Cardiac muscle cell (in vitro differentiated cells and primary cell): ENCODE data around the gene MAN1C1. TPM values are rescaled to one million over a fixed set of nuclear protein-coding genes. Genes with fewer than 3 reads are reported as not detected.

Source experiments
- DNase-seq, 2 donors: peaks; one replicate each; pipeline versions ENCODE4 v3.0.0 to v3.0.0-alpha.2; 2010 to 2017; ENCODE audit warnings: low read depth in 1 of 2, low spot score in 1 of 2
- H3K27ac ChIP-seq: fragments of 200-600 bp; sonication (generic); 2 replicates; pipeline ENCODE4 v1.5.1; 2016
- H3K27me3 ChIP-seq: fragments of 200-600 bp; sonication (generic); 2 replicates; pipeline ENCODE4 v1.6.0; 2016; ENCODE audit warnings: control low read depth
- H3K36me3 ChIP-seq: fragments of 200-600 bp; sonication (generic); 2 replicates; pipeline ENCODE4 v1.5.1; 2016; ENCODE audit warnings: control low read depth
- H3K4me1 ChIP-seq: fragments of 200-600 bp; sonication (generic); 2 replicates; pipeline ENCODE4 v1.8.1; 2017; ENCODE audit warnings: low read depth, mild to moderate bottlenecking, mixed run types
- H3K4me3 ChIP-seq: fragments of 200-600 bp; sonication (generic); 2 replicates; pipeline ENCODE4 v1.5.1; 2016; ENCODE audit warnings: mild to moderate bottlenecking
- H3K9me3 ChIP-seq: fragments of 200-600 bp; sonication (generic); 2 replicates; pipeline ENCODE4 v1.5.1; 2017; ENCODE audit warnings: low read depth, mild to moderate bottlenecking, control low read depth
- CTCF ChIP-seq: IDR thresholded peaks from 2 replicates; pipeline ENCODE4 v1.5.1; 2012; ENCODE audit warnings: low read depth, mild to moderate bottlenecking, low read length
- polyA plus RNA-seq: library from polyadenylated mRNA; unstranded; fragments of >200 nt; fragmentation: Nextera tagmentation; extraction: Ambion mirVana; gene quantifications from 2 replicates; pipeline ENCODE4 v1.2.1, GENCODE V29; 2016
- total RNA-seq: library from RNA; depleted of rRNA; stranded (reverse); fragments of >200 nt; gene quantifications from 2 replicates; pipeline ENCODE4 v1.2.3, GENCODE V29; 2016

MAN1C1 gene
- 85.7 and 118 TPM in 2 replicates for total RNA-seq
- 88.8 and 130 TPM in 2 replicates for polyA plus RNA-seq

GRCh38 chr1:25616095-25616986, at the start of gene MAN1C1:
MAN1C1 (plus strand) TSS chr1:25616791; CDS start chr1:25617798, 1,007 bp downstream.
- peaks cover 14% of the 10 kb centered on the region for H3K27me3 ChIP-seq
- peak within 1 kb of the TSS; percentile 92 for H3K4me3 ChIP-seq
- peak; percentile 82 to 97 for DNase-seq
- peak; percentile 36 for TF ChIP-seq CTCF
- no peak within 1 kb of the TSS for H3K27ac ChIP-seq
- no peaks in the 10 kb centered on the region for H3K9me3 ChIP-seq
- H3K4me1 ChIP-seq: peaks cover 19% of the 10 kb centered on the region
- no peaks in the 10 kb centered on the region for H3K36me3 ChIP-seq

DNA sequence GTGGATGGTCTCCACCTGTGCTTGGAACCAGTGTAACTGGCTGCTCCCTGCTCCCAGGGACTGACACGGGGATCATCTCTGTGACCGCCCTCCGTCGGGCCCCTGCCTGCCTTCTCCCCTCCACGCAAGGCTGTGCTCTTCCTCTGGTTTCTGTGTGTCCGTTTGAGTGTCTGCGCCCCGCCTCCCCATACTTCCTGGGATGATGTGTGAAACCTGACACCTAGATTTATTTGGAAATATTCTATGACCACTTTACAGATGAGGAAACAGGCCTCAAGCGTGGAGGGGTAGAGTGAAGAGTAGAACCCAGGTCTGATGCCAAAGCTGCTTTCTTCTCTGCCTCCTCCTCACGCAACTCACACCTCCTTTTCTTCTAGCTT, 48.9 kb upstream of the MAN1C1 start:
- H3K4me1 ChIP-seq: peaks cover 15% of the 10 kb centered on the region
- DNase-seq: no peak
- TF ChIP-seq CTCF: no peak
- H3K4me3 ChIP-seq: no peak overlapping the region
- H3K27me3 ChIP-seq: no peaks in the 10 kb centered on the region
- H3K27ac ChIP-seq: no peak overlapping the region
- H3K9me3 ChIP-seq: no peaks in the 10 kb centered on the region
- H3K36me3 ChIP-seq: no peaks in the 10 kb centered on the region

DNA sequence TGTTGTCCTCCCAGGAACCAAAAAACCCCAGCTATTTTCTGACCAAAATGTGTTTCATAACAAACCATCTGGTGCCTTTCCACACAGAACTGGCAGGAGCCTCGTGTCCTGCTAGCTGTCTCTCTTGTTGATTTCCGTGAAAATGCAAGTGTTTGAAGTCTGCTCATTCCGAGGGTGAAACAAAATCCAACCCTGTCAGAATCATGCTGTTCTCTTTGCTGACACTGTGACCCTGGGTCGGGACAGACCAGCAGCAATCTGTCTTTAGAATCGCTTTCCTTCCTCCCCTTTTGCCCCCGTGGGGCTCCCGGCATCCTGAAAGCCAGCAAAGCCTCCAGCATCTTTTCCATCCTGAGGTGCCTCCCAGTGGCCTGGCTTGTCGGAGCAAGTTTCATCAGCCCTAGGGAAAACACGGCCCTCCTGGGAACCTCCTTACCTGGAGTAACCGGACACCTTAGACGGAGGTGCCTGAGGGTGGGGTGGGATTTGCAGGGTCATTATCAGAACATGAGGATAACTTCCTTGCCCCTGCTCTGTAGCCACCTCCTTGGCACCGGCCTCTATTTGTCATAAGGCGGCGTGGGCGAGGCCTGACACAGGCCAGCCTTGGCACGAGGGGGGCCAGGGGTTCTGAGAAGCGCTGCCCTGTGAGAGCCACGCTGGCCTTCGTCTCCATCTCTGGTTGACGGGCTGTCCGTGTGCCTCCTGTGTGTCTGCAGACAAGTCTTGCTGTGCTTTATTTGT, 48.3 kb upstream of the MAN1C1 start:
- no peak overlapping the region for H3K27ac ChIP-seq
- H3K4me1 ChIP-seq: peaks cover 15% of the 10 kb centered on the region
- peak in 1 of 2 donors; percentile 70 for DNase-seq
- H3K4me3 ChIP-seq: no peak overlapping the region
- no peaks in the 10 kb centered on the region for H3K36me3 ChIP-seq
- no peak for TF ChIP-seq CTCF
- no peaks in the 10 kb centered on the region for H3K27me3 ChIP-seq
- H3K9me3 ChIP-seq: no peaks in the 10 kb centered on the region

DNA sequence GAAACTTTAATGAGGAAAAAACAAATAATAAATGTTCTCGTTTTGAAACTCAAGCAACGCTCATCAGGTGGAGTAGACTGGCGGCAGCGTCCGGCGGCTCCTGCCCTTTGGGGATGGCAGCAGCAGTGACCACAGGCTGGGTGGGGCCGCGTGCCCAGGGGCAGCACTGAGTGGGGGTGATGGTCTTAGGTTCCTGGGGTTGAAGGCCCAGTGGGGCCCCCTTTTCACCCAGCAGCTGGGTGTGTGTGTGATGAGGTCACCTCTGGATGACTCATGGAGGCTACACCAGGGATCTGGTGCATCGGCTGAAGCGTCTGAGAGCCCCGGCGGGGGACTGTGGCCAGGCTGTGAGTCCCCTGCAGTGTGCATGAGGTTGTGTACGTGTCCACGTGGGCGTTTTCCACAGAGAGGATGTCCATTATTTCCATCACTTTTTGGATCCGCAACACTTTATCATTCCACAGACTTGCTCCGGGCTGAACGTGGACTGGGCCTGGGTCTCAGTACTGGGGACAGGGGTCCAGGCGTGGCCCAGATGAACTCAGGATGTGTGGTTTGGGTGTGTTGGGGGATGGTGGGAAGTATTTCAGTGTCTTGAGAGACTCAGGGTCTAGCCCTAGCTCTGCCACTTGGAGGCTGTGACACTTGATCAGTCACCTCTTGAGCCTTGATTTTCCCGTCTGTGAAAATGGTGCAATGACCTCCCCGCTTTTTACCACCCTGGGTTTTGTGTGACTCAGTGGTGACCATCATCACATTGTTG, 47.6 kb upstream of the MAN1C1 start:
- peaks cover 15% of the 10 kb centered on the region for H3K4me1 ChIP-seq
- TF ChIP-seq CTCF: no peak
- DNase-seq: peak in 1 of 2 donors; percentile 65
- H3K9me3 ChIP-seq: no peaks in the 10 kb centered on the region
- H3K27me3 ChIP-seq: no peaks in the 10 kb centered on the region
- H3K36me3 ChIP-seq: no peaks in the 10 kb centered on the region
- no peak overlapping the region for H3K4me3 ChIP-seq
- no peak overlapping the region for H3K27ac ChIP-seq
